ENCODE measurements around the gene LCTL.

LCTL gene

GRCh38 chr15:66573719-66574595 lies 8.2 kb upstream of the LCTL start:
- DNase-seq (ENCODE audit: low read depth) = peak; percentile 58
- H3K4me3 ChIP-seq (ENCODE audit: control insufficient read depth, low read depth, low read length) = no peak overlapping the region
- TF ChIP-seq CTCF (IDR thresholded peaks at IDR 0.05; ENCODE audit: control insufficient read depth, insufficient read depth, low read depth, low read length, missing control alignments) = no peak

DNA sequence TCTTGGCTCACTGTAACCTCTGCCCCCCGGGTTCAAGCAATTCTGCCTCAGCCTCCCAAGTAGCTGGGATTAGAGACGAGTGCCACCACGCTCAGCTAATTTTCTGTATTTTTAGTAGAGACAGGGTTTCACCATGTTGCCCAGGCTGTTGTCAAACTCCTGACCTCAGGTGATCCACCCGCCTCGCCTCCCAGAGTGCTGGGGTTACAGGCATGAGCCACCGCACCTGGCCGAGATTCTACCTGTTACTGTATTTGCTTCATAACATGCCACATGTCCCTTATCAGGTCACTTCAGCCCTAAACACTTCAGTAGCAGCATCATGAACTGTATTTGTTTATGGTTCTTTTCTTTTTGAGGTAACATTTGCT lies 7.5 kb upstream of the LCTL start:
- H3K4me3 ChIP-seq (ENCODE audit: control insufficient read depth, low read depth, low read length) = no peak overlapping the region
- TF ChIP-seq CTCF (IDR thresholded peaks at IDR 0.05; ENCODE audit: control insufficient read depth, insufficient read depth, low read depth, low read length, missing control alignments) = no peak
- DNase-seq (ENCODE audit: low read depth) = no peak

DNA sequence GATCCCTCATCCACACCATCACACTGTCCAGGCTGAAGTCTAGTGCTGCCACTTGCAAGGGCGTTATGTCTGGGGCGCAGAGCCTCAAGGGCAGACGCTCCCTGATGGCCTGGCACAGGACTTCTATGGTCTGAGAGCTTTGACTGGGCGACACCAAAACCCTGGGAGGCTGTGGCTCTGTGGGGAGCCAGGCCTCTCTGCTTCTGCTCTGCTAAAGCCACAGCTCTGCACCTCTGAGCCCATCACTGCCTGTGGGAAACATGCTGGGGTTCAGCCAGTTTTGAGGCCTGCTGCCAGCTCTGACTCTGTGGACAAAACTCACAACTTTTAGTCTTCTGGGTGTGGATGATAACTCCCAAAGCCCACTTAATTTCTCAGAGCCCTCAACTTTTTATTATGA lies 6.3 kb upstream of the LCTL start:
- DNase-seq (ENCODE audit: low read depth) = no peak
- no peak for TF ChIP-seq CTCF (IDR thresholded peaks at IDR 0.05; ENCODE audit: control insufficient read depth, insufficient read depth, low read depth, low read length, missing control alignments)

GRCh38 chr15:66570842-66571478 lies 5.2 kb upstream of the LCTL start:
- no peak for TF ChIP-seq CTCF (IDR thresholded peaks at IDR 0.05; ENCODE audit: control insufficient read depth, insufficient read depth, low read depth, low read length, missing control alignments)
- no peak for DNase-seq (ENCODE audit: low read depth)
- no peak overlapping the region for H3K4me3 ChIP-seq (ENCODE audit: control insufficient read depth, low read depth, low read length)

More for the DNA sequence above, 6.3 kb upstream of the LCTL start:
- H3K4me3 ChIP-seq (ENCODE audit: control insufficient read depth, low read depth, low read length) = no peak overlapping the region

- no peak for DNase-seq (ENCODE audit: low read depth)
- TF ChIP-seq CTCF (IDR thresholded peaks at IDR 0.05; ENCODE audit: control insufficient read depth, insufficient read depth, low read depth, low read length, missing control alignments) = no peak
- no peak overlapping the region for H3K4me3 ChIP-seq (ENCODE audit: control insufficient read depth, low read depth, low read length)
Measured at GRCh38 chr15:66570327-66570726, 4.5 kb upstream of the LCTL start.

DNA sequence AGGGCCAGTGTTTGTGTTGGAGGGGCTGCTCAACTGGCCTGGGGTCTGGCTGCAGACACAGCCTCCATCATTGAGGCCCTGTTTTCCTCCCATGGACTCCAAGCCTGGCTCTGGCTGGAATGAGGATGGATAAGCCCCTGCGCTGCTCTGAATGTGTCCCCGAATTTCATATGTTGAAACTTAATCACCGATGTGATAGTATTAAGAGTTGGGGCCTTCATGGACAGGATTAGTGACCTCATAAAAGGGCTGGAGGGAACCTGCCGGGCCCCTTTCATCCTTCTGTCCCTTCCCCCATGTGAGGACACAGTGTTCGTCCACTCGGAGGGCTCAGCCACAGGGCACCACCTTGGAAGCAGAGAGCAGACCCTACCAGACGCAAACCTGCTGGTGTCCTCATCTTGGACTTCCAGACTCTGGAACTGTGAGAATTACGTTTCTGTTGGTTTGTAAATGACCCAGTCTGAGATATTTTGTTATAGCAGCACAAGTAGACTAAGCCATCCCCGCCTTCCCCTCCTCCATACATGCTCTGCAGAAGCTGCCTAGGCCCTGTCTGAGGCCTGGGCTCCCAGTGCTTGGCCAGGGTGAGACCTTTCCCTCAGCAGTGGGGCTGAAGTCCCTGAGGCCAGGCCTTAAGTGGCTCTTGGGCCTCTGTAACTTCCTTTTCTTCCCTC lies 3.8 kb upstream of the LCTL start:
- DNase-seq (ENCODE audit: low read depth) = no peak
- H3K4me3 ChIP-seq (ENCODE audit: control insufficient read depth, low read depth, low read length) = no peak overlapping the region
- TF ChIP-seq CTCF (IDR thresholded peaks at IDR 0.05; ENCODE audit: control insufficient read depth, insufficient read depth, low read depth, low read length, missing control alignments) = no peak
